DOHH2 (cell line): Measurements from ENCODE around the gene CFTR.

Source experiments
- H3F3A ChIP-seq: fragments of 200-600 bp; sonication (generic), shearing (Covaris generic); 2 replicates; pipeline ENCODE4 v1.6.0; 2016; ENCODE audit warnings: antibody characterized with exemption, mild to moderate bottlenecking; ENCODE audit not compliant: control insufficient read depth, insufficient read depth
- H3K27ac ChIP-seq: fragments of 200-600 bp; sonication (generic); 2 replicates; pipeline ENCODE4 v1.5.1; 2014; ENCODE audit warnings: low read depth, mild to moderate bottlenecking, low read length, moderate library complexity
- H3K27me3 ChIP-seq: fragments of 200-600 bp; sonication (generic); 2 replicates; pipeline ENCODE4 v1.6.1; 2014; ENCODE audit warnings: mild to moderate bottlenecking, low read length, mixed read lengths; ENCODE audit not compliant: control insufficient read depth
- H3K36me3 ChIP-seq: fragments of 200-600 bp; sonication (generic); 2 replicates; pipeline ENCODE4 v1.6.1; 2014; ENCODE audit warnings: mild to moderate bottlenecking, low read length, moderate library complexity, mixed read lengths; ENCODE audit not compliant: control insufficient read depth
- H3K4me1 ChIP-seq: fragments of 200-600 bp; sonication (generic); 2 replicates; pipeline ENCODE4 v1.6.1; 2014; ENCODE audit warnings: mild to moderate bottlenecking, low read length, mixed read lengths; ENCODE audit not compliant: control insufficient read depth
- H3K4me2 ChIP-seq: fragments of 200-600 bp; sonication (generic); 2 replicates; pipeline ENCODE4 v1.6.0; 2014; ENCODE audit warnings: mild to moderate bottlenecking, low read length, moderate library complexity
- H3K4me3 ChIP-seq: fragments of 200-600 bp; sonication (generic); 2 replicates; pipeline ENCODE4 v1.5.1; 2014; ENCODE audit warnings: mild to moderate bottlenecking, low read length, mixed read lengths
- H3K79me2 ChIP-seq: fragments of 200-600 bp; sonication (generic); 2 replicates; pipeline ENCODE4 v1.6.1; 2014; ENCODE audit warnings: mild to moderate bottlenecking, low read length, mixed read lengths; ENCODE audit not compliant: control insufficient read depth
- H3K9me2 ChIP-seq: fragments of 200-600 bp; sonication (generic); replicated peaks from 2 replicates; pipeline ENCODE4 v1.6.1; 2014; ENCODE audit warnings: mild to moderate bottlenecking, low read length, mixed read lengths; ENCODE audit not compliant: control insufficient read depth
- H3K9me3 ChIP-seq: fragments of 200-600 bp; sonication (generic); 2 replicates; pipeline ENCODE4 v1.6.1; 2014; ENCODE audit warnings: antibody characterized with exemption, low read length, mixed read lengths; ENCODE audit not compliant: control insufficient read depth, insufficient read depth
- H4K20me1 ChIP-seq: fragments of 200-600 bp; sonication (generic); 2 replicates; pipeline ENCODE4 v1.6.0; 2014; ENCODE audit warnings: low read depth, mild to moderate bottlenecking, antibody characterized with exemption, low read length, moderate library complexity; ENCODE audit not compliant: control insufficient read depth, insufficient read depth
- CTCF ChIP-seq: fragments of 200-600 bp; sonication (generic); IDR thresholded peaks from one replicate; pipeline ENCODE4 v1.5.1; 2014; ENCODE audit warnings: antibody characterized with exemption, mild to moderate bottlenecking, low read depth, low read length; ENCODE audit not compliant: poor library complexity, severe bottlenecking
- EZH2phosphoT487 ChIP-seq: fragments of 200-600 bp; sonication (generic); IDR thresholded peaks from 2 replicates; pipeline ENCODE4 v1.6.1; 2017; ENCODE audit warnings: borderline replicate concordance, mild to moderate bottlenecking, antibody characterized with exemption, low read length, moderate library complexity, mixed read lengths

The CFTR gene

GRCh38 chr7:117666031-117666430 is 186.2 kb downstream of the CFTR start:
- Histone ChIP-seq H3K27ac (no peak overlapping the region), H3K79me2 (no peaks in the 10 kb centered on the region), H3K36me3 (no peaks in the 10 kb centered on the region), H3K9me2 (no peaks in the 10 kb centered on the region), H3K9me3 (no peaks in the 10 kb centered on the region), H3F3A (no peaks in the 10 kb centered on the region), H3K4me3 (no peak overlapping the region), H3K27me3 (no peaks in the 10 kb centered on the region), H3K4me2 (no peak overlapping the region), H4K20me1 (no peaks in the 10 kb centered on the region), H3K4me1 (no peaks in the 10 kb centered on the region)
- TF ChIP-seq EZH2phosphoT487 (no peak), CTCF (no peak)

- no peaks in the 10 kb centered on the region for H3F3A ChIP-seq
- H3K4me3 ChIP-seq: no peak overlapping the region
- H3K36me3 ChIP-seq: no peaks in the 10 kb centered on the region
- H4K20me1 ChIP-seq: no peaks in the 10 kb centered on the region
- H3K79me2 ChIP-seq: no peaks in the 10 kb centered on the region
- no peaks in the 10 kb centered on the region for H3K4me1 ChIP-seq
- no peaks in the 10 kb centered on the region for H3K9me2 ChIP-seq
- H3K9me3 ChIP-seq: no peaks in the 10 kb centered on the region
- no peak overlapping the region for H3K4me2 ChIP-seq
- TF ChIP-seq CTCF (no peak), EZH2phosphoT487 (no peak)
- no peak overlapping the region for H3K27ac ChIP-seq
- H3K27me3 ChIP-seq: no peaks in the 10 kb centered on the region
These were observed 186.9 kb downstream of the CFTR start for GRCh38 chr7:117666689-117667088.

- no peaks in the 10 kb centered on the region for H4K20me1 ChIP-seq
- no peaks in the 10 kb centered on the region for H3K79me2 ChIP-seq
- H3F3A ChIP-seq: no peaks in the 10 kb centered on the region
- TF ChIP-seq CTCF (no peak), EZH2phosphoT487 (no peak)
- no peaks in the 10 kb centered on the region for H3K9me2 ChIP-seq
- no peaks in the 10 kb centered on the region for H3K4me1 ChIP-seq
- H3K9me3 ChIP-seq: no peaks in the 10 kb centered on the region
- H3K4me2 ChIP-seq: no peak overlapping the region
- H3K27ac ChIP-seq: no peak overlapping the region
- H3K27me3 ChIP-seq: no peaks in the 10 kb centered on the region
- no peaks in the 10 kb centered on the region for H3K36me3 ChIP-seq
- no peak overlapping the region for H3K4me3 ChIP-seq
These were observed 187.6 kb downstream of the CFTR start for GRCh38 chr7:117667456-117667855.

- TF ChIP-seq EZH2phosphoT487 (no peak), CTCF (no peak)
- H3K27me3 ChIP-seq: no peaks in the 10 kb centered on the region
These were observed 190.0 kb downstream of the CFTR start for GRCh38 chr7:117669818-117670217.

More at GRCh38 chr7:117669818-117670217, 190.0 kb downstream of the CFTR start:
- Histone ChIP-seq H3K9me2 (no peaks in the 10 kb centered on the region), H3K4me3 (no peak overlapping the region), H4K20me1 (no peaks in the 10 kb centered on the region), H3K36me3 (no peaks in the 10 kb centered on the region), H3F3A (no peaks in the 10 kb centered on the region), H3K27ac (no peak overlapping the region), H3K4me2 (no peak overlapping the region), H3K4me1 (no peaks in the 10 kb centered on the region), H3K79me2 (no peaks in the 10 kb centered on the region), H3K9me3 (no peaks in the 10 kb centered on the region)
